ENCODE data around the gene IL1B. TPM values are rescaled to one million over a fixed set of nuclear protein-coding genes. Genes with fewer than 3 reads are reported as not detected.

Gene IL1B
- polyA plus RNA-seq, 4 donors: 2.7 to 5.3 (median 3.1) TPM

GRCh38 chr2:112829101-112829960, 7.2 kb downstream of the IL1B start:
- WGBS, 3 donors: 83 to 88% (median 86%) methylated on average over 5 of the region's 5 CpGs
- DNase-seq (no peak), FAIRE-seq (no peak)
- Histone ChIP-seq H3K4me1 (ENCODE audit: control insufficient read depth in 3 of 3, insufficient read depth in 2 of 3, low read depth in 1 of 3, low read length in 2 of 3) (peaks cover 0 to 12% (median 5%) of the 10 kb centered on the region in 3 donors), H3K9me3 (ENCODE audit: control insufficient read depth in 2 of 2, insufficient read depth in 1 of 2, low read depth in 1 of 2, low read length in 1 of 2) (no peaks in the 10 kb centered on the region), H3K36me3 (ENCODE audit: control insufficient read depth in 3 of 3, insufficient read depth in 2 of 3, low read depth in 1 of 3, low read length in 3 of 3) (peaks cover 0 to 3% (median 0%) of the 10 kb centered on the region in 3 donors), H3K27ac (ENCODE audit: low read depth in 1 of 3, low read length in 2 of 3) (no peak overlapping the region), H3K27me3 (ENCODE audit: control insufficient read depth in 3 of 3, insufficient read depth in 3 of 3, low read length in 3 of 3) (no peaks in the 10 kb centered on the region), H3K4me3 (ENCODE audit: low read depth in 1 of 3, low read length in 3 of 3) (no peak overlapping the region)

- H3K27ac ChIP-seq (ENCODE audit: low read depth in 1 of 3, low read length in 2 of 3): no peak overlapping the region
- DNase-seq (no peak), FAIRE-seq (no peak)
- no peaks in the 10 kb centered on the region for H3K27me3 ChIP-seq (ENCODE audit: control insufficient read depth in 3 of 3, insufficient read depth in 3 of 3, low read length in 3 of 3)
- H3K9me3 ChIP-seq (ENCODE audit: control insufficient read depth in 2 of 2, insufficient read depth in 1 of 2, low read depth in 1 of 2, low read length in 1 of 2): no peaks in the 10 kb centered on the region
- H3K4me1 ChIP-seq (ENCODE audit: control insufficient read depth in 3 of 3, insufficient read depth in 2 of 3, low read depth in 1 of 3, low read length in 2 of 3): peaks cover 0 to 9% (median 2%) of the 10 kb centered on the region in 3 donors
- peaks cover 0 to 3% (median 0%) of the 10 kb centered on the region in 3 donors for H3K36me3 ChIP-seq (ENCODE audit: control insufficient read depth in 3 of 3, insufficient read depth in 2 of 3, low read depth in 1 of 3, low read length in 3 of 3)
- WGBS, 3 donors: 82 to 85% (median 85%) methylated on average over 3 of the region's 3 CpGs
- no peak overlapping the region for H3K4me3 ChIP-seq (ENCODE audit: low read depth in 1 of 3, low read length in 3 of 3)
Observed at GRCh38 chr2:112828251-112828691, 8.3 kb downstream of the IL1B start.

GRCh38 chr2:112827604-112828185, 8.9 kb downstream of the IL1B start:
- WGBS, 3 donors: 86 to 92% (median 88%) methylated on average over 6 of the region's 6 CpGs
- H3K9me3 ChIP-seq (ENCODE audit: control insufficient read depth in 2 of 2, insufficient read depth in 1 of 2, low read depth in 1 of 2, low read length in 1 of 2): no peaks in the 10 kb centered on the region
- no peaks in the 10 kb centered on the region for H3K27me3 ChIP-seq (ENCODE audit: control insufficient read depth in 3 of 3, insufficient read depth in 3 of 3, low read length in 3 of 3)
- peaks cover 0 to 3% (median 0%) of the 10 kb centered on the region in 3 donors for H3K36me3 ChIP-seq (ENCODE audit: control insufficient read depth in 3 of 3, insufficient read depth in 2 of 3, low read depth in 1 of 3, low read length in 3 of 3)
- H3K4me3 ChIP-seq (ENCODE audit: low read depth in 1 of 3, low read length in 3 of 3): no peak overlapping the region
- no peak overlapping the region for H3K27ac ChIP-seq (ENCODE audit: low read depth in 1 of 3, low read length in 2 of 3)
- FAIRE-seq (no peak), DNase-seq (no peak)
- H3K4me1 ChIP-seq (ENCODE audit: control insufficient read depth in 3 of 3, insufficient read depth in 2 of 3, low read depth in 1 of 3, low read length in 2 of 3): peaks cover 0 to 9% (median 0%) of the 10 kb centered on the region in 3 donors

- 82 to 90% (median 86%) methylated on average over 3 of the region's 3 CpGs for WGBS, 3 donors
- H3K27ac ChIP-seq (ENCODE audit: low read depth in 1 of 3, low read length in 2 of 3): no peak overlapping the region
- DNase-seq: no peak
- no peak overlapping the region for H3K4me3 ChIP-seq (ENCODE audit: low read depth in 1 of 3, low read length in 3 of 3)
- peaks cover 0 to 2% (median 0%) of the 10 kb centered on the region in 3 donors for H3K36me3 ChIP-seq (ENCODE audit: control insufficient read depth in 3 of 3, insufficient read depth in 2 of 3, low read depth in 1 of 3, low read length in 3 of 3)
- no peaks in the 10 kb centered on the region for H3K9me3 ChIP-seq (ENCODE audit: control insufficient read depth in 2 of 2, insufficient read depth in 1 of 2, low read depth in 1 of 2, low read length in 1 of 2)
- FAIRE-seq: no peak
- H3K4me1 ChIP-seq (ENCODE audit: control insufficient read depth in 3 of 3, insufficient read depth in 2 of 3, low read depth in 1 of 3, low read length in 2 of 3): peaks cover 0 to 9% (median 0%) of the 10 kb centered on the region in 3 donors
- no peaks in the 10 kb centered on the region for H3K27me3 ChIP-seq (ENCODE audit: control insufficient read depth in 3 of 3, insufficient read depth in 3 of 3, low read length in 3 of 3)
Observed at GRCh38 chr2:112827009-112827408, 9.6 kb downstream of the IL1B start.

GRCh38 chr2:112825706-112826105, 10.9 kb downstream of the IL1B start:
- no peaks in the 10 kb centered on the region for H3K9me3 ChIP-seq (ENCODE audit: control insufficient read depth in 2 of 2, insufficient read depth in 1 of 2, low read depth in 1 of 2, low read length in 1 of 2)
- H3K4me3 ChIP-seq (ENCODE audit: low read depth in 1 of 3, low read length in 3 of 3): no peak overlapping the region
- 92 to 96% (median 93%) methylated on average over 2 of the region's 2 CpGs for WGBS, 3 donors
- H3K27me3 ChIP-seq (ENCODE audit: control insufficient read depth in 3 of 3, insufficient read depth in 3 of 3, low read length in 3 of 3): no peaks in the 10 kb centered on the region
- H3K36me3 ChIP-seq (ENCODE audit: control insufficient read depth in 3 of 3, insufficient read depth in 2 of 3, low read depth in 1 of 3, low read length in 3 of 3): no peaks in the 10 kb centered on the region
- DNase-seq: no peak
- no peak for FAIRE-seq
- H3K4me1 ChIP-seq (ENCODE audit: control insufficient read depth in 3 of 3, insufficient read depth in 2 of 3, low read depth in 1 of 3, low read length in 2 of 3): peaks cover 0 to 10% (median 0%) of the 10 kb centered on the region in 3 donors
- no peak overlapping the region for H3K27ac ChIP-seq (ENCODE audit: low read depth in 1 of 3, low read length in 2 of 3)

GRCh38 chr2:112824694-112825085, 11.9 kb downstream of the IL1B start:
- Histone ChIP-seq H3K27ac (ENCODE audit: low read depth in 1 of 3, low read length in 2 of 3) (no peak overlapping the region), H3K4me1 (ENCODE audit: control insufficient read depth in 3 of 3, insufficient read depth in 2 of 3, low read depth in 1 of 3, low read length in 2 of 3) (peaks cover 0 to 10% (median 0%) of the 10 kb centered on the region in 3 donors), H3K4me3 (ENCODE audit: low read depth in 1 of 3, low read length in 3 of 3) (no peak overlapping the region), H3K9me3 (ENCODE audit: control insufficient read depth in 2 of 2, insufficient read depth in 1 of 2, low read depth in 1 of 2, low read length in 1 of 2) (no peaks in the 10 kb centered on the region), H3K36me3 (ENCODE audit: control insufficient read depth in 3 of 3, insufficient read depth in 2 of 3, low read depth in 1 of 3, low read length in 3 of 3) (no peaks in the 10 kb centered on the region), H3K27me3 (ENCODE audit: control insufficient read depth in 3 of 3, insufficient read depth in 3 of 3, low read length in 3 of 3) (no peaks in the 10 kb centered on the region)
- FAIRE-seq (no peak), DNase-seq (no peak)

- no peak for DNase-seq
- H3K9me3 ChIP-seq (ENCODE audit: control insufficient read depth in 2 of 2, insufficient read depth in 1 of 2, low read depth in 1 of 2, low read length in 1 of 2): no peaks in the 10 kb centered on the region
- H3K27ac ChIP-seq (ENCODE audit: low read depth in 1 of 3, low read length in 2 of 3): no peak overlapping the region
- no peaks in the 10 kb centered on the region for H3K27me3 ChIP-seq (ENCODE audit: control insufficient read depth in 3 of 3, insufficient read depth in 3 of 3, low read length in 3 of 3)
- WGBS, 3 donors: 38 to 58% (median 39%) methylated on average over 4 of the region's 4 CpGs
- H3K36me3 ChIP-seq (ENCODE audit: control insufficient read depth in 3 of 3, insufficient read depth in 2 of 3, low read depth in 1 of 3, low read length in 3 of 3): no peaks in the 10 kb centered on the region
- no peak overlapping the region for H3K4me3 ChIP-seq (ENCODE audit: low read depth in 1 of 3, low read length in 3 of 3)
- H3K4me1 ChIP-seq (ENCODE audit: control insufficient read depth in 3 of 3, insufficient read depth in 2 of 3, low read depth in 1 of 3, low read length in 2 of 3): peaks cover 0 to 10% (median 0%) of the 10 kb centered on the region in 3 donors
- FAIRE-seq: no peak
Observed at GRCh38 chr2:112821682-112822081, 14.9 kb downstream of the IL1B start.

- 21 to 50% (median 28%) methylated on average over 5 of the region's 5 CpGs for WGBS, 3 donors
- FAIRE-seq: no peak
Observed at GRCh38 chr2:112821142-112821541, 15.4 kb downstream of the IL1B start.

More at GRCh38 chr2:112821142-112821541, 15.4 kb downstream of the IL1B start:
- Histone ChIP-seq H3K27ac (ENCODE audit: low read depth in 1 of 3, low read length in 2 of 3) (no peak overlapping the region), H3K36me3 (ENCODE audit: control insufficient read depth in 3 of 3, insufficient read depth in 2 of 3, low read depth in 1 of 3, low read length in 3 of 3) (no peaks in the 10 kb centered on the region), H3K9me3 (ENCODE audit: control insufficient read depth in 2 of 2, insufficient read depth in 1 of 2, low read depth in 1 of 2, low read length in 1 of 2) (no peaks in the 10 kb centered on the region), H3K27me3 (ENCODE audit: control insufficient read depth in 3 of 3, insufficient read depth in 3 of 3, low read length in 3 of 3) (no peaks in the 10 kb centered on the region), H3K4me3 (ENCODE audit: low read depth in 1 of 3, low read length in 3 of 3) (no peak overlapping the region), H3K4me1 (ENCODE audit: control insufficient read depth in 3 of 3, insufficient read depth in 2 of 3, low read depth in 1 of 3, low read length in 2 of 3) (peaks cover 0 to 10% (median 0%) of the 10 kb centered on the region in 3 donors)
- no peak for DNase-seq
